PC-9 (cell line): ENCODE measurements around the gene RBP7.

ENCODE experiments used
- EZH2 ChIP-seq: fragments of 200-600 bp; sonication (generic); IDR thresholded peaks from 2 replicates; pipeline ENCODE4 v1.8.0; 2017; ENCODE audit warnings: antibody characterized with exemption, low read depth
- TF ChIP-seq, protein P1 (sequence below): fragments of 200-600 bp; sonication (generic); conservative IDR thresholded peaks from 2 replicates; pipeline ENCODE4 v1.6.1; 2017; ENCODE audit warnings: mixed run types, antibody characterized with exemption, mild to moderate bottlenecking, moderate library complexity

DNA sequence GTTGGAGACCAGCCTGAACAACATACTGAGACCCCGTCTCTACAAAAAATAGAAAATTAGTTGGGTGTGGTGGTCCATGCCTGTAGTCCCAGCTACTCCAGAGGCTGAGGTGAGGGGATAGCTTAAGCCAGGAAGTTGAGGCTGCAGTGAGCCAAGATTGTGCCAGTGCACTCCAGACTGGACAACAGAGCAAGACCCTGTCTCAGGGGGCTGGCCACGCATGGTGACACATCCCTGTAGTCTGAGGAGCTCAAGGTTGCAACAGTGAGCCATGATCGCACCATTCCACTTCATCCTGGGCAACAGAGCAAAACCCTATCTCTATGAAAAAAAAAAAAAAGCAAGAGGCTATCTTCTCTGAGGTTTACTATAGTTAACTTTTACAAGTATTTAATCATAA is 23.1 kb downstream of the RBP7 start:
- TF ChIP-seq, protein P1, sequence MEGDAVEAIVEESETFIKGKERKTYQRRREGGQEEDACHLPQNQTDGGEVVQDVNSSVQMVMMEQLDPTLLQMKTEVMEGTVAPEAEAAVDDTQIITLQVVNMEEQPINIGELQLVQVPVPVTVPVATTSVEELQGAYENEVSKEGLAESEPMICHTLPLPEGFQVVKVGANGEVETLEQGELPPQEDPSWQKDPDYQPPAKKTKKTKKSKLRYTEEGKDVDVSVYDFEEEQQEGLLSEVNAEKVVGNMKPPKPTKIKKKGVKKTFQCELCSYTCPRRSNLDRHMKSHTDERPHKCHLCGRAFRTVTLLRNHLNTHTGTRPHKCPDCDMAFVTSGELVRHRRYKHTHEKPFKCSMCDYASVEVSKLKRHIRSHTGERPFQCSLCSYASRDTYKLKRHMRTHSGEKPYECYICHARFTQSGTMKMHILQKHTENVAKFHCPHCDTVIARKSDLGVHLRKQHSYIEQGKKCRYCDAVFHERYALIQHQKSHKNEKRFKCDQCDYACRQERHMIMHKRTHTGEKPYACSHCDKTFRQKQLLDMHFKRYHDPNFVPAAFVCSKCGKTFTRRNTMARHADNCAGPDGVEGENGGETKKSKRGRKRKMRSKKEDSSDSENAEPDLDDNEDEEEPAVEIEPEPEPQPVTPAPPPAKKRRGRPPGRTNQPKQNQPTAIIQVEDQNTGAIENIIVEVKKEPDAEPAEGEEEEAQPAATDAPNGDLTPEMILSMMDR = no peak
- TF ChIP-seq EZH2 = no peak
